Smooth muscle cell (in vitro differentiated cells): Measurements from ENCODE around the gene VSIG2. TPM values are rescaled to one million over a fixed set of nuclear protein-coding genes. Genes with fewer than 3 reads are reported as not detected.
A peak's percentile ranks its signal among the peaks of the same experiment; 100 is the strongest.

Experiments
- DNase-seq: peaks from one replicate; lab custom pipeline; 2025; ENCODE audit not compliant: unreplicated experiment; lab: John Stamatoyannopoulos, UW
- H2AFZ ChIP-seq: fragments of 200-600 bp; sonication (generic); 2 replicates; pipeline ENCODE4 v1.6.0; 2016; ENCODE audit warnings: antibody characterized with exemption, low read depth, mild to moderate bottlenecking
- H3F3A ChIP-seq: fragments of 200-600 bp; sonication (generic); 2 replicates; pipeline ENCODE4 v1.6.0; 2017; ENCODE audit warnings: antibody characterized with exemption, low read depth
- H3K27ac ChIP-seq: fragments of 200-600 bp; sonication (generic); 2 replicates; pipeline ENCODE4 v1.5.1; 2016; ENCODE audit warnings: low read depth, mild to moderate bottlenecking
- H3K27me3 ChIP-seq: fragments of 200-600 bp; sonication (generic); 2 replicates; pipeline ENCODE4 v1.6.1; 2016; ENCODE audit warnings: low read depth, mild to moderate bottlenecking
- H3K36me3 ChIP-seq: fragments of 200-600 bp; sonication (generic); 2 replicates; pipeline ENCODE4 v1.5.1; 2016; ENCODE audit warnings: low read depth
- H3K4me1 ChIP-seq: fragments of 200-600 bp; sonication (generic); 2 replicates; pipeline ENCODE4 v1.5.1; 2016; ENCODE audit warnings: low read depth
- H3K4me2 ChIP-seq: fragments of 200-600 bp; sonication (generic); 2 replicates; pipeline ENCODE4 v1.6.0; 2016; ENCODE audit warnings: mild to moderate bottlenecking
- H3K4me3 ChIP-seq: fragments of 200-600 bp; sonication (generic); 2 replicates; pipeline ENCODE4 v1.5.1; 2016; ENCODE audit warnings: mild to moderate bottlenecking
- H3K79me2 ChIP-seq: fragments of 200-600 bp; sonication (generic); 2 replicates; pipeline ENCODE4 v1.6.0; 2016; ENCODE audit warnings: low read depth, mild to moderate bottlenecking
- H3K9ac ChIP-seq: fragments of 200-600 bp; sonication (generic); 2 replicates; pipeline ENCODE4 v1.6.0; 2016; ENCODE audit warnings: low read depth
- H3K9me3 ChIP-seq: fragments of 200-600 bp; sonication (generic); replicated peaks from 2 replicates; pipeline ENCODE4 v1.5.1; 2016; ENCODE audit warnings: low read depth
- H4K20me1 ChIP-seq: fragments of 200-600 bp; sonication (generic); 2 replicates; pipeline ENCODE4 v1.6.0; 2016; ENCODE audit warnings: low read depth
- CTCF ChIP-seq: fragments of 200-600 bp; sonication (generic); IDR thresholded peaks from 2 replicates; pipeline ENCODE4 v1.5.1; 2017; ENCODE audit warnings: borderline replicate concordance, mild to moderate bottlenecking, antibody characterized with exemption; ENCODE audit not compliant: insufficient read depth, poor library complexity, severe bottlenecking
- WGBS: methylation state at CpG from one replicate; pipeline ENCODE4 v1.1.7; 2016; ENCODE audit warnings: low lambda C conversion rate; 5-methylcytosine and 5-hydroxymethylcytosine counted together
- polyA plus RNA-seq: library from polyadenylated mRNA; unstranded; fragments of >200 nt; fragmentation: Nextera tagmentation; extraction: Ambion mirVana; gene quantifications from 2 replicates; pipeline ENCODE4 v1.2.1, GENCODE V29; 2016
- total RNA-seq: library from RNA; depleted of rRNA; stranded (reverse); fragments of >200 nt; gene quantifications from 2 replicates; pipeline ENCODE4 v1.2.3, GENCODE V29; 2014

Gene VSIG2
- total RNA-seq (not detected in 2 replicates), polyA plus RNA-seq (not detected in 2 replicates)

DNA sequence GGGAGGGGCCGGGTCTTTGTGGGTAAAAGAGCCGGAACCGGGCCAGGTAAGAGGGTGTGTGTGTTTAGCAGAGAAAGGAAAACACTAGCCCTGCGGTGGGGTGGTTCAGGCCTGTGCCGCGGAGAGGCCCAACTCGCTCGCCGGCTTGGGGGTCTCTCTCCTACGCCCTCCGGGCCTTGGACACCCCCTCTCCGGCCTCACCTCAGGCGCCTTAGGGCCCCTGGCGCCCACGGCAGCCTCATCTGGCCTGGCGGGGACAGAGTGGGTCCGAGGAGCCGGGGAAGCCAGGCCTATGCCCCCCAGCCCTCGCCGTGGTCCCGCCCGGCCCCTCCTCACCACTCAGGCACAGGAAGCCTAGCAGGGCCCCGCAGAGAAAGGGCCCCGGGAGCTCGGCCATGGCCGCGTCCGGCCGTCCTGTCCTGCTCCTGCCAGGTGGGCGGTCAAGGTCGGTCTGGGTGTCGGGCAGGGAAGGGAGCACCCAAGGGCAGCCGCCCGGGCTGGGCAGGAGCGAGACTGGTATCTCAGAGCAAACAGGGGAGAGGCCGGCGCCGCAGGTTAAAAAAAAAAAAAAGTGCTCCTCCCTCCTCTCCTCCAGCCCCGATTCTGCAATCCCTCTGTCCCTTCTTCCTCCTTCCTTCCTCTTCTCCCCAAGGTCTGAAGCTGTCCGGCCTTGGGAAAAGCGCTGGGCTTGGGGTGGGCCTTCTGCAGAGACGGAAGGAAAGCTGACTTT is at the start of gene VSIG2:
Gene VSIG2 (minus strand): TSS at position 515 of the 730 bp plus-strand sequence. CDS start 118 bp downstream, at position 397.
- H3K9ac ChIP-seq = no peak within 1 kb of the TSS
- H3K9me3 ChIP-seq = no peaks in the 10 kb centered on the region
- H3F3A ChIP-seq = no peaks in the 10 kb centered on the region
- H3K79me2 ChIP-seq = no peaks in the 10 kb centered on the region
- H3K4me1 ChIP-seq = no peaks in the 10 kb centered on the region
- H3K4me3 ChIP-seq = no peak within 1 kb of the TSS
- H2AFZ ChIP-seq = no peak within 1 kb of the TSS
- TF ChIP-seq CTCF = no peak
- no peak for DNase-seq
- WGBS = 56% methylated on average over 16 of the region's 42 CpGs
- H3K27me3 ChIP-seq = peaks cover 72% of the 10 kb centered on the region
- no peaks in the 10 kb centered on the region for H3K36me3 ChIP-seq
- no peak within 1 kb of the TSS for H3K4me2 ChIP-seq
- no peak within 1 kb of the TSS for H3K27ac ChIP-seq
- no peaks in the 10 kb centered on the region for H4K20me1 ChIP-seq

- Histone ChIP-seq H3K4me3 (peak overlapping the region; percentile 97), H3K4me2 (peak overlapping the region; percentile 88), H3F3A (peaks cover 5% of the 10 kb centered on the region), H4K20me1 (peaks cover 29% of the 10 kb centered on the region), H2AFZ (peak overlapping the region; percentile 75), H3K9me3 (no peaks in the 10 kb centered on the region), H3K4me1 (peaks cover 24% of the 10 kb centered on the region), H3K27ac (peak overlapping the region; percentile 97), H3K27me3 (no peaks in the 10 kb centered on the region), H3K36me3 (no peaks in the 10 kb centered on the region), H3K79me2 (peaks cover 42% of the 10 kb centered on the region), H3K9ac (peak overlapping the region; percentile 96)
- TF ChIP-seq CTCF = no peak
- WGBS = 27% methylated on average over 8 of the region's 8 CpGs
- no peak for DNase-seq
Measured at GRCh38 chr11:124801014-124801413, 49.0 kb upstream of the VSIG2 start.

DNA sequence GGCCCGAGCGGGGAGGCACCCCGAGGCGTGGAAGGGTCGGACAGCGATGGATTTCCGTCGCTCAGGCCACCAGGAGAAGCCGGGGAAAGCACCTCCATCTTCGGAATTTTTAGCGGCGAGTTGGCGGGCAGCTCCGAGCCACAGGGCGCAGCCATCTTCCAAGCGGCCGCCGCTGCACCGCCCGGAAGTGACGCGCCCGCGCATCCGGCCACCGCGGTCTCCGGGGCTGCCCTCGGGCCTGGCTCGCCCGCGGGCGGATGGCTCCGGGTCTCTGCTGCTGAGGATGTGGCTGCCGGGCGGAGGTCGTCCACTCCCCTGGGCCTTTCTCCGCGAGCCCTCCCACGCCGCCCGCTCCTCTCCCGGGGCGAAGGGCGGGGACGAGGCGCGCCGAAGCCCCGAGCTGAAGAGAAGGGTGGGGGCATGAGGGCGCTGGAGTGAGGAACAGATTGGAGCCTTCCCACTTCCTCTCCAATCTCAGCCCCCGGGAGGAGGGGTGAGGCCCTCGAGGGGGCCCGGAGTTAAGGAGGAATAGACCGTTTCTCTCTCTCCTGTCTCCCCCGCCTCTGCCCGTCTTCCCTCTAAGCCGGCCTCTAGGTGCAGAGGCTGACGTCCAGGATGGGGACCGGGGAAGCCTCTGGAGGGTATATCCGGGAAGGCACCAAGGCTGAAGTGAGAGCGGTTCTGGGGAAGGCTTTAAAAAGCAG is 48.3 kb upstream of the VSIG2 start, which contains the start of gene MSANTD2:
Gene MSANTD2 (minus strand): TSS at position 181 of the 704 bp plus-strand sequence. CDS start 26 bp downstream, at position 155.
- Histone ChIP-seq H3K9me3 (no peaks in the 10 kb centered on the region), H3K27me3 (no peaks in the 10 kb centered on the region), H3K4me3 (peak within 1 kb of the TSS; percentile 97), H3K27ac (peak within 1 kb of the TSS; percentile 97), H3K4me2 (peak within 1 kb of the TSS; percentile 88), H4K20me1 (peaks cover 35% of the 10 kb centered on the region), H3K4me1 (peaks cover 24% of the 10 kb centered on the region), H3F3A (peaks cover 5% of the 10 kb centered on the region), H2AFZ (peak within 1 kb of the TSS; percentile 75), H3K79me2 (peaks cover 48% of the 10 kb centered on the region), H3K9ac (peak within 1 kb of the TSS; percentile 96), H3K36me3 (no peaks in the 10 kb centered on the region)
- peak; percentile 90 for DNase-seq
- TF ChIP-seq CTCF = no peak
- under 1% methylated on average over 56 of the region's 62 CpGs for WGBS
